Measurements from ENCODE around the gene ASIC1.

- TF ChIP-seq, protein P1, sequence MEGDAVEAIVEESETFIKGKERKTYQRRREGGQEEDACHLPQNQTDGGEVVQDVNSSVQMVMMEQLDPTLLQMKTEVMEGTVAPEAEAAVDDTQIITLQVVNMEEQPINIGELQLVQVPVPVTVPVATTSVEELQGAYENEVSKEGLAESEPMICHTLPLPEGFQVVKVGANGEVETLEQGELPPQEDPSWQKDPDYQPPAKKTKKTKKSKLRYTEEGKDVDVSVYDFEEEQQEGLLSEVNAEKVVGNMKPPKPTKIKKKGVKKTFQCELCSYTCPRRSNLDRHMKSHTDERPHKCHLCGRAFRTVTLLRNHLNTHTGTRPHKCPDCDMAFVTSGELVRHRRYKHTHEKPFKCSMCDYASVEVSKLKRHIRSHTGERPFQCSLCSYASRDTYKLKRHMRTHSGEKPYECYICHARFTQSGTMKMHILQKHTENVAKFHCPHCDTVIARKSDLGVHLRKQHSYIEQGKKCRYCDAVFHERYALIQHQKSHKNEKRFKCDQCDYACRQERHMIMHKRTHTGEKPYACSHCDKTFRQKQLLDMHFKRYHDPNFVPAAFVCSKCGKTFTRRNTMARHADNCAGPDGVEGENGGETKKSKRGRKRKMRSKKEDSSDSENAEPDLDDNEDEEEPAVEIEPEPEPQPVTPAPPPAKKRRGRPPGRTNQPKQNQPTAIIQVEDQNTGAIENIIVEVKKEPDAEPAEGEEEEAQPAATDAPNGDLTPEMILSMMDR (conservative IDR thresholded peaks at IDR 0.05; ENCODE audit: low read depth, low read length): no peak
- TF ChIP-seq EZH2 (IDR thresholded peaks at IDR 0.05; ENCODE audit: low read length, unreplicated experiment) (no peak), EZH2phosphoT487 (IDR thresholded peaks at IDR 0.05; ENCODE audit: borderline replicate concordance, low read length) (no peak)
Observed at GRCh38 chr12:50038336-50038735, 19.1 kb upstream of the ASIC1 start.

All from PC-3 (cell line).